Keratinocyte (primary cell): ENCODE results near the gene SNRK. TPM values are rescaled to one million over a fixed set of nuclear protein-coding genes. Genes with fewer than 3 reads are reported as not detected.

Source experiments
- DNase-seq: peaks from one replicate; pipeline ENCODE4 v3.0.0-alpha.2; 2011; ENCODE audit warnings: low read depth, missing footprints, low spot score
- FAIRE-seq: peaks from 2 replicates; lab custom pipeline; 2011; peaks lifted over from hg19 to GRCh38; lab: Jason Lieb, UNC
- H2AFZ ChIP-seq: 2 replicates; pipeline ENCODE4 v1.6.0; 2012; ENCODE audit warnings: low read length, control low read depth, inconsistent platforms; ENCODE audit not compliant: control insufficient read depth
- H3K27ac ChIP-seq: 2 replicates; pipeline ENCODE4 v1.5.1; 2011; ENCODE audit warnings: low read length; ENCODE audit not compliant: control insufficient read depth, insufficient read depth
- H3K27me3 ChIP-seq: 3 replicates; pipeline ENCODE4 v1.6.0; 2011; ENCODE audit warnings: low read length; ENCODE audit not compliant: control insufficient read depth, insufficient read depth; ENCODE audit errors: extremely low read depth
- H3K36me3 ChIP-seq, 2 experiments: 2 replicates in 1 of 2; 3 replicates in 1 of 2; pipeline ENCODE4 v1.5.1; 2011; ENCODE audit warnings: low read length in 2 of 2, mild to moderate bottlenecking in 1 of 2; ENCODE audit not compliant: control insufficient read depth in 2 of 2, insufficient read depth in 2 of 2; ENCODE audit errors: extremely low read depth in 1 of 2
- H3K4me1 ChIP-seq: 3 replicates; pipeline ENCODE4 v1.5.1; 2011; ENCODE audit warnings: low read length; ENCODE audit not compliant: control insufficient read depth, insufficient read depth; ENCODE audit errors: extremely low read depth
- H3K4me2 ChIP-seq: 3 replicates; pipeline ENCODE4 v1.6.0; 2011; ENCODE audit warnings: low read depth, low read length; ENCODE audit not compliant: control insufficient read depth, insufficient read depth; ENCODE audit errors: extremely low read depth
- H3K4me3 ChIP-seq, 3 experiments: fragments of 200-600 bp in 1 of 3; sonication (generic) in 1 of 3; 2 replicates in 2 of 3; 3 replicates in 1 of 3; pipeline ENCODE4 v1.5.1; 2011 to 2016; ENCODE audit warnings: low read length in 3 of 3, mild to moderate bottlenecking in 3 of 3, control low read depth in 2 of 3, inconsistent platforms in 1 of 3, low read depth in 1 of 3, mixed read lengths in 1 of 3, mixed run types in 1 of 3, moderate library complexity in 1 of 3; ENCODE audit not compliant: control insufficient read depth in 2 of 3, insufficient read depth in 2 of 3; ENCODE audit errors: extremely low read depth in 1 of 3
- H3K79me2 ChIP-seq: 2 replicates; pipeline ENCODE4 v1.6.0; 2012; ENCODE audit warnings: low read length; ENCODE audit not compliant: control insufficient read depth, insufficient read depth
- H3K9ac ChIP-seq: 3 replicates; pipeline ENCODE4 v1.6.0; 2011; ENCODE audit warnings: low read length; ENCODE audit not compliant: control insufficient read depth, insufficient read depth; ENCODE audit errors: extremely low read depth
- H3K9me1 ChIP-seq: 3 replicates; pipeline ENCODE4 v1.6.0; 2011; ENCODE audit warnings: low read length; ENCODE audit not compliant: control insufficient read depth, insufficient read depth; ENCODE audit errors: extremely low read depth
- H3K9me3 ChIP-seq: 2 replicates; pipeline ENCODE4 v1.5.1; 2012; ENCODE audit warnings: low read depth, low read length; ENCODE audit not compliant: control insufficient read depth
- H4K20me1 ChIP-seq: 3 replicates; pipeline ENCODE4 v1.6.0; 2011; ENCODE audit warnings: low read length; ENCODE audit not compliant: control insufficient read depth, insufficient read depth; ENCODE audit errors: extremely low read depth
- CTCF ChIP-seq, 3 experiments: IDR thresholded peaks in 1 of 3; conservative IDR thresholded peaks in 1 of 3; optimal IDR thresholded peaks in 1 of 3; 2 replicates in 2 of 3; 3 replicates in 1 of 3; pipeline versions ENCODE3 to v1.5.1; 2011; ENCODE audit warnings: low read length in 3 of 3, mild to moderate bottlenecking in 3 of 3, moderate library complexity in 2 of 3, control low read depth in 1 of 3, inconsistent platforms in 1 of 3; ENCODE audit not compliant: insufficient read depth in 2 of 3; ENCODE audit errors: extremely low read depth in 1 of 3
- EZH2 ChIP-seq: IDR thresholded peaks from one replicate; pipeline ENCODE4 v1.6.1; 2012; ENCODE audit warnings: inconsistent platforms, mild to moderate bottlenecking, low read length, moderate library complexity
- dilution Hi-C: fragments of 300-500 bp; cut with MboI; formaldehyde crosslinking; loops from one replicate; pipeline ENCODE4 v1.7.0; 2020; ENCODE audit warnings: low sequenced_read_pairs; ENCODE audit not compliant: extremely low pct_ligation_motif_present
- polyA plus RNA-seq, 5 experiments: library from polyadenylated mRNA; depleted of rRNA in 3 of 5; stranded (reverse) in 3 of 5; stranded (forward) in 1 of 5; unstranded in 1 of 5; fragments of >200 nt; gene quantifications; 1 replicate in 1 of 5; 2 replicates in 3 of 5; 3 replicates in 1 of 5; pipeline versions ENCODE4 v1.2.1 to v1.2.3, GENCODE V29; 2011 to 2012; ENCODE audit warnings: missing spikeins in 2 of 5, low read depth in 1 of 5, low replicate concordance in 1 of 5

Gene SNRK
- polyA plus RNA-seq, 1 donor (not counting 4 experiments of a cell fraction or from before 2014, with no cell fraction given) = 15.7 TPM

- dilution Hi-C loops = no loop called here
- Histone ChIP-seq H3K9ac (no peak overlapping the region), H2AFZ (no peak overlapping the region), H3K4me3 (no peak overlapping the region), H4K20me1 (no peaks in the 10 kb centered on the region), H3K9me3 (no peaks in the 10 kb centered on the region), H3K27ac (no peak overlapping the region), H3K4me1 (no peaks in the 10 kb centered on the region), H3K9me1 (no peaks in the 10 kb centered on the region), H3K79me2 (no peaks in the 10 kb centered on the region), H3K27me3 (no peaks in the 10 kb centered on the region), H3K36me3 (no peaks in the 10 kb centered on the region), H3K4me2 (no peak overlapping the region)
- FAIRE-seq (no peak), DNase-seq (no peak)
- no peak for TF ChIP-seq CTCF (optimal IDR thresholded peaks at IDR 0.05 in 1 of 3, IDR thresholded peaks at IDR 0.05 in 1 of 3, conservative IDR thresholded peaks at IDR 0.05 in 1 of 3; ENCODE audit: extremely low read depth in 1 of 3, insufficient read depth in 2 of 3, low read length in 3 of 3)
- TF ChIP-seq EZH2 = no peak
Observed at GRCh38 chr3:43372809-43373559, 86.6 kb downstream of the SNRK start.

- Histone ChIP-seq H3K4me1 (peaks cover 3% of the 10 kb centered on the region), H2AFZ (no peak overlapping the region), H3K36me3 (no peaks in the 10 kb centered on the region), H3K9ac (no peak overlapping the region), H3K4me3 (no peak overlapping the region), H3K4me2 (no peak overlapping the region), H3K27me3 (no peaks in the 10 kb centered on the region), H3K27ac (no peak overlapping the region), H3K79me2 (no peaks in the 10 kb centered on the region), H3K9me3 (no peaks in the 10 kb centered on the region), H4K20me1 (no peaks in the 10 kb centered on the region), H3K9me1 (no peaks in the 10 kb centered on the region)
- no peak for TF ChIP-seq CTCF (optimal IDR thresholded peaks at IDR 0.05 in 1 of 3, IDR thresholded peaks at IDR 0.05 in 1 of 3, conservative IDR thresholded peaks at IDR 0.05 in 1 of 3; ENCODE audit: extremely low read depth in 1 of 3, insufficient read depth in 2 of 3, low read length in 3 of 3)
- TF ChIP-seq EZH2 = no peak
- dilution Hi-C loops = no loop called here
- DNase-seq (no peak), FAIRE-seq (no peak)
Observed at GRCh38 chr3:43373560-43373928, 87.2 kb downstream of the SNRK start.
